Kidney epithelial cell (primary cell): ENCODE results near the gene TMEM18. TPM values are rescaled to one million over a fixed set of nuclear protein-coding genes. Genes with fewer than 3 reads are reported as not detected.

Experiments
- DNase-seq: peaks from one replicate; pipeline ENCODE4 v3.0.0-alpha.2; 2010; ENCODE audit warnings: low read depth
- H3K27me3 ChIP-seq: 2 replicates; pipeline ENCODE4 v1.6.0; 2011; ENCODE audit warnings: low read length; ENCODE audit not compliant: control insufficient read depth, insufficient read depth
- H3K36me3 ChIP-seq: 2 replicates; pipeline ENCODE4 v1.5.1; 2011; ENCODE audit warnings: low read length; ENCODE audit not compliant: control insufficient read depth, insufficient read depth
- H3K4me3 ChIP-seq: 2 replicates; pipeline ENCODE4 v1.5.1; 2011; ENCODE audit warnings: low read depth, mild to moderate bottlenecking, control low read depth, low read length
- CTCF ChIP-seq: IDR thresholded peaks from 2 replicates; pipeline ENCODE4 v1.5.1; 2011; ENCODE audit warnings: mild to moderate bottlenecking, moderate library complexity, low read length, control low read depth, inconsistent platforms; ENCODE audit not compliant: insufficient read depth, poor library complexity, severe bottlenecking
- total RNA-seq: library from RNA; depleted of rRNA; stranded (reverse); fragments of >200 nt; gene quantifications from 2 replicates; pipeline ENCODE4 v1.2.3, GENCODE V29; 2015

The TMEM18 gene
- total RNA-seq, 1 donor from 2014 or later = 37.1 TPM

- Histone ChIP-seq H3K4me3 (no peak overlapping the region), H3K27me3 (peaks cover 2% of the 10 kb centered on the region), H3K36me3 (no peaks in the 10 kb centered on the region)
- TF ChIP-seq CTCF = no peak
- no peak for DNase-seq
Measured at GRCh38 chr2:719734-720133, 42.5 kb upstream of the TMEM18 start.

GRCh38 chr2:719191-719590 lies 42.0 kb upstream of the TMEM18 start:
- no peak for TF ChIP-seq CTCF
- no peak for DNase-seq

GRCh38 chr2:717661-718060 lies 40.5 kb upstream of the TMEM18 start:
- no peak for TF ChIP-seq CTCF
- H3K27me3 ChIP-seq = no peaks in the 10 kb centered on the region
- no peak for DNase-seq
- H3K4me3 ChIP-seq = no peak overlapping the region
- H3K36me3 ChIP-seq = no peaks in the 10 kb centered on the region

More at GRCh38 chr2:719191-719590, 42.0 kb upstream of the TMEM18 start:
- peaks cover 2% of the 10 kb centered on the region for H3K27me3 ChIP-seq
- H3K4me3 ChIP-seq = no peak overlapping the region
- no peaks in the 10 kb centered on the region for H3K36me3 ChIP-seq

- H3K36me3 ChIP-seq = no peaks in the 10 kb centered on the region
- no peaks in the 10 kb centered on the region for H3K27me3 ChIP-seq
- TF ChIP-seq CTCF = peak; percentile 62
- H3K4me3 ChIP-seq = no peak overlapping the region
- no peak for DNase-seq
Measured at GRCh38 chr2:715854-716560, 38.8 kb upstream of the TMEM18 start.

- DNase-seq = no peak
- no peak overlapping the region for H3K4me3 ChIP-seq
- no peaks in the 10 kb centered on the region for H3K36me3 ChIP-seq
- H3K27me3 ChIP-seq = no peaks in the 10 kb centered on the region
- TF ChIP-seq CTCF = no peak
Measured at GRCh38 chr2:715038-715437, 37.8 kb upstream of the TMEM18 start.
